Uterus (tissue), 2 donors: Measurements from ENCODE around the gene IGFBPL1.

Experiments
- CTCF ChIP-seq, 4 experiments: fragments of 200-600 bp in 2 of 4; fragments of 450-650 bp in 2 of 4; sonication (generic) in 2 of 4; IDR thresholded peaks; one replicate each; pipeline ENCODE4 v1.5.1; 2016 to 2019; ENCODE audit warnings: antibody characterized with exemption in 4 of 4, mild to moderate bottlenecking in 2 of 4, moderate library complexity in 1 of 4
- POLR2A ChIP-seq, 2 donors: fragments of 450-650 bp; IDR thresholded peaks; one replicate each; pipeline ENCODE4 v1.6.1; 2016; ENCODE audit warnings: antibody characterized with exemption in 2 of 2, mild to moderate bottlenecking in 1 of 2, moderate library complexity in 1 of 2

DNA sequence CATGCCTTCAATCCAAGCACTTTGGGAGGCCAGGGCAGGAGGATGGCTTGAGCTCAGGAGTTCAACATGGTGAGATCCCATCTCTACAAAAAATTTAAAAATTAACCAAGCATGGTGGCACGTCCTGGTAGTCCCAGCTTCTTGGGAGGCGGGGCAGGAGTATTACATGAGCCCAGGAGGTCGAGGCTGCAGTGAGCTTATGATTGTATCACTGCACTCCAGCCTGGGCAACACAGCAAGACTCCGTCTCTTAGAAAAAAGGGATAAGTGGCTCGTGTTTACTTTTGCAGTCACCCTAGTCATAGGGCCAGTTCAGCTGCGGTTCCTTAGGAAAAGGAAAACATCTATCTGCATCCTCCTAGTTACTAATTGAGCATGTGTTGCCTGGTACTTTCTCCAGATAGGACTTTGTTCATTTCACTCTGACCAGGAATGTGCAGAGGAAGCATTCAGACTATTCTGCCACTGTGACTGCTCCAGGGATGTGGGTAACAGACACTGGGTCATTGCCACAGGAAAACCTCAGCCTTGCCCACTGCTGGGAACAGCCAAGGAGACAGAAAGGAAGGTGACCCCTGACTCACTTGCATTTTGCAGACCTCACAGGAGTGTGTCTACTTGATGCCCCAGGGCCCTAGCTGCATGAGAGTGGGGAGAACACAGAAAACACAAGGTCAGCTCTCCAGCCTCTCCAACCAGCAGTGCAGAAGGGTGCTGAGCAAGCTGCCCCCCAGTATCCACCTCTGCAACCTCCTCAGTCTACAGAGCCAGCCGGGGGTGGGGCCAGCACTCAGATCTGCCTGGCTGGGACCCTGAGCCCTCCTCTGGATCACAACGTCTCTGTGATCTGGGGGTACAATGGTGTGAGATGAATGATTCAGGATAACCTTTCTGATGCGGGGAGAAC, 65.6 kb downstream of the IGFBPL1 start:
- TF ChIP-seq POLR2A (IDR thresholded peaks at IDR 0.05) (no peak), CTCF (IDR thresholded peaks at IDR 0.05) (no peak)
